Activated CD4-positive, alpha-beta T cell treated with anti-CD3 and anti-CD28 coated beads, Interleukin-2, amount 10 ng/mL, durations not matched to agents 24 days and 14 days (primary cell): ENCODE data around the gene LYPD1. TPM values are rescaled to one million over a fixed set of nuclear protein-coding genes. Genes with fewer than 3 reads are reported as not detected.

ENCODE experiments used
- DNase-seq: peaks from one replicate; pipeline ENCODE4 v3.0.0; 2022
- H3K27ac Mint-ChIP-seq: one replicate; pipeline ENCODE4 v1.8.0; 2022; ENCODE audit warnings: mild to moderate bottlenecking, mixed read lengths
- H3K27me3 Mint-ChIP-seq: one replicate; pipeline ENCODE4 v1.8.0; 2022; ENCODE audit warnings: mixed read lengths
- H3K36me3 Mint-ChIP-seq: one replicate; pipeline ENCODE4 v1.8.0; 2022; ENCODE audit warnings: low read depth, mild to moderate bottlenecking, mixed read lengths
- H3K4me1 Mint-ChIP-seq: one replicate; pipeline ENCODE4 v1.8.0; 2021; ENCODE audit warnings: mixed read lengths
- H3K4me3 Mint-ChIP-seq: one replicate; pipeline ENCODE4 v1.8.0; 2022; ENCODE audit warnings: mild to moderate bottlenecking, moderate library complexity, mixed read lengths
- H3K9me3 Mint-ChIP-seq: one replicate; pipeline ENCODE4 v1.8.0; 2021; ENCODE audit warnings: mixed read lengths
- intact Hi-C: fragments of 100-400 bp; cut with micrococcal nuclease; formaldehyde crosslinking; loops from one replicate; pipeline ENCODE4 v1.15.1; 2023
- total RNA-seq: library from RNA; stranded (reverse); gene quantifications from 2 replicates; pipeline ENCODE4 v1.2.3, GENCODE V29; 2022

Gene LYPD1
- total RNA-seq, 1 donor from 2014 or later: not detected

GRCh38 chr2:132656266-132656975 is 13.6 kb downstream of the LYPD1 start:
- no peak overlapping the region for H3K27ac Mint-ChIP-seq
- H3K36me3 Mint-ChIP-seq: no peaks in the 10 kb centered on the region
- DNase-seq: no peak
- H3K4me1 Mint-ChIP-seq: no peaks in the 10 kb centered on the region
- intact Hi-C loops: no loop called here
- no peaks in the 10 kb centered on the region for H3K9me3 Mint-ChIP-seq
- H3K27me3 Mint-ChIP-seq: no peaks in the 10 kb centered on the region
- no peak overlapping the region for H3K4me3 Mint-ChIP-seq

DNA sequence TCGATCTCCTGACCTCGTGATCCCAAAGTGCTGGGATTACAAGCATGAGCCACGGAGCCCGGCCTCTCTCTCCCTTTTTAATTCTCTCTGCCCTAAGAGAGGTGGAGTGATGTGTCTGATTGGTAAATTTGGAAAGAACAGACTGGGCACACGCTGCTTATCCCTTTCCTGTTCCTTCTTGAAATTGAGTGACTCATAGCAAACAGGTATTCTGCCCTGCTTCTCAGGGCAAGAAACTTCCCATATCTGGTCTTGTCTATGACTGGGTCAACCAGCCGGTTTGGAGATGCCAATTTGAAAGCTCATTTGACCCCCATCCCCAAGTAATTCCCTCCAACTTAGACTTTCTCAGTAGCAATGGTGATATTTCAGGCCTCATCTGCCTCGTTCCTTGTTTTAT is 15.0 kb downstream of the LYPD1 start:
- H3K4me1 Mint-ChIP-seq: no peaks in the 10 kb centered on the region
- H3K9me3 Mint-ChIP-seq: no peaks in the 10 kb centered on the region
- no peak for DNase-seq
- intact Hi-C loops: no loop called here
- no peaks in the 10 kb centered on the region for H3K36me3 Mint-ChIP-seq
- no peak overlapping the region for H3K27ac Mint-ChIP-seq
- H3K4me3 Mint-ChIP-seq: no peak overlapping the region
- no peaks in the 10 kb centered on the region for H3K27me3 Mint-ChIP-seq

DNA sequence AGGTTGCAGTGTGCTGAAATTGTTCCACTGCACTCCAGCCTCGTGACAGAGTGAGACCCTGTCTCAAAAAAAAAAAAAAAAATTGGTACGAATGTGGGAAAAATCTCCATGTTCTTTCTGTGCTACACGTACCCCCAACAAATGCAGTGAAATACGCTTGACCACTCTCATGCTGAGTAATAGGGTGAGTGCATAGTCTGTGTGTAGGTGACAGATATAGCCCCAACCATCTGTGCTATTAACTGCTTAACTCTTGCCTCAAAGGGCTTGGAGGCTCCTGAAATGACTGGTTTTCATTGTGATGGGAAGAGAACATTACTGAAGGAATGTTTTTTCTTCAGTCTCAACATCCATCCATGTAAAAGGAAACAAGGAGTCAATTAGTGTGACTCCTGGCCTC is 15.7 kb downstream of the LYPD1 start:
- DNase-seq: no peak
- Mint-ChIP-seq H3K4me3 (no peak overlapping the region), H3K4me1 (no peaks in the 10 kb centered on the region), H3K9me3 (no peaks in the 10 kb centered on the region), H3K27me3 (no peaks in the 10 kb centered on the region), H3K36me3 (no peaks in the 10 kb centered on the region), H3K27ac (no peak overlapping the region)
- intact Hi-C loops: no loop called here

- H3K36me3 Mint-ChIP-seq: no peaks in the 10 kb centered on the region
- H3K4me3 Mint-ChIP-seq: no peak overlapping the region
- no peaks in the 10 kb centered on the region for H3K27me3 Mint-ChIP-seq
- no peak overlapping the region for H3K27ac Mint-ChIP-seq
- DNase-seq: no peak
- H3K4me1 Mint-ChIP-seq: no peaks in the 10 kb centered on the region
- no peaks in the 10 kb centered on the region for H3K9me3 Mint-ChIP-seq
- intact Hi-C loops: no loop called here
Measured at GRCh38 chr2:132652474-132652873, 17.5 kb downstream of the LYPD1 start.

DNA sequence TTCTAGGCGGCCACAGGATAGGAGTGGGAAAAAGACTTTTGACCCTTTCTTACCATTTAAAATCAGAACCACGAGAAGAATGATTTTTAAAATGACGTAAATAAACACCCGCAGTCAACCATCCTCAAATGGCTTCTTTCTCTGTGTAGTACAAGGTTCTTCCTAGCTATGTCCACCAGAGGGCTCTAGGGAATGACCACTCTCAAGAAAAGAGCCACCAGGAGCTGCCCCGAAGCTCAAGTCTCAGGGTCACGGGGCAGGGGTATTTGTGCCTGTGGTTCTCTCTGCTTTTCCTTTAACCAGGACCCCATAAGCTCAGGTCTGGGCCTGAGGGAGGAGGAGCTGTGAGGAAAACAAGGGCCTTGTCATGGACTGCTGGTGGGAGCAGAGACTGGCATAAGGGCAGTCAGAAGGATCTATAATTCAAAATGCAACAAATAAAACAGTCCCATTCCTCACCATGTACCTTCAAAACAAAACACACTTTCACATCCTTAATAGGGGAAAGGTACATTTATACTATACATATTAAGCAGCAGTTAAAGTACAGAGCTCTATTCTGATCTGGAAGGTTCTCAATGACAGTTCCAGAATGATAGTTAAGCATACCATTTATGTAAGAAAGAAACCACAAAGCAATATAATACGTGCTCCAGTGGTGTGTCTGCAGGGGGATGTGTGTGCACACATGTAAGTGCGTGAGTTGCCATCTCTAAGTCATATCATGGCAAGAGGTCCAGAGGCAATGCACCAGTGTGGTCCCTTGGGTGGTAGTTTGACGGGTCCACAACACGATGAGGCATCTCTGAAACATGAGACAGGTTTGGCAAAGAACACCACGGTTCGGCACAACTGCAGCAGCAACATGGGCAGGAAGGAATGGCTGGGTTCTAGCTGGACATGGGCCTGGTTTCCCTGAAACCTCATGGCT is 18.6 kb downstream of the LYPD1 start:
- Mint-ChIP-seq H3K27ac (no peak overlapping the region), H3K9me3 (no peaks in the 10 kb centered on the region)
- intact Hi-C loops: no loop called here

GRCh38 chr2:132646540-132647108 is 23.4 kb downstream of the LYPD1 start:
- H3K4me1 Mint-ChIP-seq: no peaks in the 10 kb centered on the region
- no peak overlapping the region for H3K27ac Mint-ChIP-seq
- intact Hi-C loops: no loop called here
- no peak overlapping the region for H3K4me3 Mint-ChIP-seq
- no peaks in the 10 kb centered on the region for H3K27me3 Mint-ChIP-seq
- no peak for DNase-seq
- no peaks in the 10 kb centered on the region for H3K36me3 Mint-ChIP-seq
- no peaks in the 10 kb centered on the region for H3K9me3 Mint-ChIP-seq

More for the DNA sequence above, 18.6 kb downstream of the LYPD1 start:
- H3K36me3 Mint-ChIP-seq: no peaks in the 10 kb centered on the region
- H3K4me3 Mint-ChIP-seq: no peak overlapping the region
- H3K4me1 Mint-ChIP-seq: no peaks in the 10 kb centered on the region
- no peak for DNase-seq
- H3K27me3 Mint-ChIP-seq: no peaks in the 10 kb centered on the region

DNA sequence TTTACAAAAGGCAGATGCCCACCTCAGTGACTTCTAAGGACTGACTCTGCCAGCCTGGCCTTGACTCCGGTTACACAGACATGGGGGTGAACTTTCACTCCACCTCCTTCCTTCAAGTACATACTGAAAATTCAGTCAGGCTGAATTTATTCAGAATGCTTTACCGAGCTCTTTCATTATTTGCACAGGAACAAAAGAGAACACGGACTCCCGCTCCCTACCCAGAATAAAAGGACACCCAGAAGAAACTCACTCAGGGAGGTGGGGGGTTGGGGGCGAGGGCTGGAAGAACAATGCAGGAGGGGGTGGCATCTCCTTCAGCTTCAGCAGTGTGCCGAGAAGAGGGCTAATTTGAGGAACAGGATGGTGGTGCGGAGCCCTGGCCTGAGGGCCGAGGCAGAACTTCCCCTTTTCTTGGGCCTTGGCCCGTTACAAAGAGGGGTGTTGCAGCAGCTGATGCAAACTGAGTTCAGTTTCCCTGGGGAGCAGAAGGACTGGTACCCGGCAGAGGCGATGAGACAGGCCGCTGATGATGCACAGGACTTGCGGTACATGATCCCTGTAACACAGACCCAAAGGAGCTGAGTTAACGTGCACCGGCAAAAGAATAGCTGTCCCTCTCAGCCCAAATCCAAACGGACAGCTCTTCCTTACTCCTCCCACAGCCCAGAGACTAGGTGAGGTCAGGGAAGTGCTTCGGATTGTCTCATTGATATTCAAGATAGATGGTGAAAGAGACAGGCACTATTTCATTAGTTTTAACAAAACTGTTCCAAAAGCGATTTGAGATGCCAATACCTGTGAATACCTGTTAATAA is 24.1 kb downstream of the LYPD1 start:
- H3K4me1 Mint-ChIP-seq: no peaks in the 10 kb centered on the region
- intact Hi-C loops: no loop called here
- no peak overlapping the region for H3K4me3 Mint-ChIP-seq
- DNase-seq: no peak
- H3K27me3 Mint-ChIP-seq: no peaks in the 10 kb centered on the region
- H3K9me3 Mint-ChIP-seq: no peaks in the 10 kb centered on the region
- no peaks in the 10 kb centered on the region for H3K36me3 Mint-ChIP-seq
- no peak overlapping the region for H3K27ac Mint-ChIP-seq

GRCh38 chr2:132645176-132645575 is 24.8 kb downstream of the LYPD1 start:
- Mint-ChIP-seq H3K27ac (no peak overlapping the region), H3K27me3 (no peaks in the 10 kb centered on the region), H3K4me1 (no peaks in the 10 kb centered on the region), H3K9me3 (no peaks in the 10 kb centered on the region), H3K4me3 (no peak overlapping the region), H3K36me3 (no peaks in the 10 kb centered on the region)
- DNase-seq: no peak
- intact Hi-C loops: no loop called here

DNA sequence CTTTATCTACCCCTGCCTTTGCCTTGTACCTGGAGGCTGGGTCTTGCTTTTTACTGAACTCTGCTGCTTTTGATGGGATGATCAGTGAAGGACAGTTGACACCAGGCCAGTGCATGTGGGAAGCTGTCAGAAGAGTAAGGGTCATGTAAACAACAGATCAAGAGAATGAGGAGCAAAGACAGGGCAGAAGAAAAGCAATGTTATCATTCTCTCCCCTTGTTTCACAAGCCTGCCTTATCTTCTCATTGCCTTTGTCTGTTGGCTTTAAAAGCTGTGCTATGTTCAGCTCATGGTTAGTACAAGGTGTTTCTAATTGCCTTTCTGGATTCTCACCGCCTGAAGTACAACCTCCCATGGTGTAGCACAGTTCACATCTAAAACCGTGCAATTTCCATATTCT is 27.6 kb downstream of the LYPD1 start:
- no peak for DNase-seq
- Mint-ChIP-seq H3K27me3 (no peaks in the 10 kb centered on the region), H3K4me1 (no peaks in the 10 kb centered on the region), H3K4me3 (no peak overlapping the region), H3K9me3 (no peaks in the 10 kb centered on the region), H3K36me3 (no peaks in the 10 kb centered on the region), H3K27ac (no peak overlapping the region)
- intact Hi-C loops: no loop called here

DNA sequence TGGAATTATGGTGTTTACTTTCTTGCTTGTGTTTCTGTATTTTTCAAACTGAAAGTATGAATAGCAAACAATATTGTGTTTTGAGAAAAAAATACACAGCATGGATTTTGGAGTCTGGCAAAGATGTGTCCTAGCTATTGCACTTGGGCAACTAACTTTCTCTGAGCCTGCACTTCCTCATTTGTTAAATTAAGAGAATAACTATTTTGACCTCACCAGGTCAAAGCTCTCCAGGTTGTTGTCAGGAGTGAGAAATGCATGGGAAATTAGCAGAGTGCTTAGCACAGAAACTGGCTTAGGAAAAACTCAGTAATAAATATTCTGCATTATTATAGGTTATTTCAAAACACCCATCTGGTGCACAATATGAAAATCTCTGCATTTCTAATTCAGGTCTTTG is 28.2 kb downstream of the LYPD1 start:
- Mint-ChIP-seq H3K4me1 (no peaks in the 10 kb centered on the region), H3K4me3 (no peak overlapping the region), H3K27me3 (no peaks in the 10 kb centered on the region), H3K36me3 (no peaks in the 10 kb centered on the region), H3K27ac (no peak overlapping the region), H3K9me3 (no peaks in the 10 kb centered on the region)
- intact Hi-C loops: no loop called here
- no peak for DNase-seq

- Mint-ChIP-seq H3K36me3 (no peaks in the 10 kb centered on the region), H3K27ac (no peak overlapping the region), H3K4me1 (no peaks in the 10 kb centered on the region), H3K9me3 (no peaks in the 10 kb centered on the region), H3K27me3 (no peaks in the 10 kb centered on the region), H3K4me3 (no peak overlapping the region)
- intact Hi-C loops: no loop called here
- DNase-seq: no peak
Measured at GRCh38 chr2:132640116-132640515, 29.9 kb downstream of the LYPD1 start.

- Mint-ChIP-seq H3K27me3 (no peaks in the 10 kb centered on the region), H3K27ac (no peak overlapping the region), H3K4me1 (no peaks in the 10 kb centered on the region), H3K4me3 (no peak overlapping the region), H3K36me3 (no peaks in the 10 kb centered on the region), H3K9me3 (no peaks in the 10 kb centered on the region)
- no peak for DNase-seq
- intact Hi-C loops: no loop called here
Measured at GRCh38 chr2:132638313-132639040, 31.5 kb downstream of the LYPD1 start.

DNA sequence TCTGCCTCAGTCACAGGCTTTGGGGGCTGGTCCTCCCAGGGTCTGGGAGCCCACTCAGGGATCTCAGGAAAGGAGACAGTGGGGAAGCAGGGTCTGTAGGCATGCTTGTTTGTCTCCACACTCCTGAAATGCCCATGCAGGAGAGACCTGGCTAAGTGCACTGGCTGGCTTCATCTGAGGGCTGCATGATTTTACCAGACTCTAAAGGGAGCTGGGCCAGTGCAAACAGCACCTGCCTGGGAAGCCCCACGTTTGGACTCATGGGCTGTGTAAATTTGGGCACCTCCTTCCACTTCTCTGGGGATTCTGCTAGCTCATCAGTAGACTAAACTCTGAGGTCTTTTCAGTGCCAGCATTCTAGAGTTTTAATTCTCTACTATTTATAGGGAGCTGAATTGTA is 33.7 kb downstream of the LYPD1 start:
- H3K4me3 Mint-ChIP-seq: no peak overlapping the region
- no peaks in the 10 kb centered on the region for H3K9me3 Mint-ChIP-seq
- intact Hi-C loops: no loop called here
- no peaks in the 10 kb centered on the region for H3K27me3 Mint-ChIP-seq
- no peak overlapping the region for H3K27ac Mint-ChIP-seq
- H3K36me3 Mint-ChIP-seq: no peaks in the 10 kb centered on the region
- no peaks in the 10 kb centered on the region for H3K4me1 Mint-ChIP-seq
- DNase-seq: no peak
